CD14-positive monocyte (primary cell): Measurements from ENCODE around the gene ATOX1. TPM values are rescaled to one million over a fixed set of nuclear protein-coding genes. Genes with fewer than 3 reads are reported as not detected.
A peak's percentile ranks its signal among the peaks of the same experiment; 100 is the strongest.

Experiments
- DNase-seq, 3 donors: peaks; one replicate each; pipeline ENCODE4 v3.0.0-alpha.2; 2011 to 2022
- H2AFZ ChIP-seq: 2 replicates; pipeline ENCODE4 v1.6.0; 2012; ENCODE audit warnings: mild to moderate bottlenecking, low read depth, low read length, inconsistent platforms; ENCODE audit not compliant: insufficient read depth, poor library complexity, severe bottlenecking
- H3K27ac ChIP-seq, 2 donors: 1 replicate in 1 of 2; 2 replicates in 1 of 2; pipeline ENCODE4 v1.5.1; 2012 to 2013; ENCODE audit warnings: low read length in 2 of 2, control low read depth in 1 of 2, inconsistent platforms in 1 of 2, low read depth in 1 of 2, mild to moderate bottlenecking in 1 of 2
- H3K27me3 ChIP-seq, 2 donors: one replicate each; pipeline versions ENCODE4 v1.6.0 to v1.6.1; 2011 to 2013; ENCODE audit warnings: low read length in 2 of 2; ENCODE audit not compliant: control insufficient read depth in 2 of 2, insufficient read depth in 2 of 2
- H3K36me3 ChIP-seq, 2 donors: replicated peaks in 1 of 2; 1 replicate in 1 of 2; 2 replicates in 1 of 2; pipeline versions ENCODE4 v1.5.1 to v1.6.1; 2012 to 2013; ENCODE audit warnings: low read length in 2 of 2, control low read depth in 1 of 2, inconsistent platforms in 1 of 2, mild to moderate bottlenecking in 1 of 2; ENCODE audit not compliant: insufficient read depth in 2 of 2, control insufficient read depth in 1 of 2
- H3K4me1 ChIP-seq, 2 donors: 1 replicate in 1 of 2; 2 replicates in 1 of 2; pipeline versions ENCODE4 v1.5.1 to v1.6.1; 2012 to 2013; ENCODE audit warnings: low read length in 2 of 2, control low read depth in 1 of 2, inconsistent platforms in 1 of 2, mild to moderate bottlenecking in 1 of 2, moderate library complexity in 1 of 2; ENCODE audit not compliant: insufficient read depth in 2 of 2, control insufficient read depth in 1 of 2
- H3K4me2 ChIP-seq: replicated peaks from 2 replicates; pipeline ENCODE3; 2012; ENCODE audit warnings: low read length, moderate library complexity, mild to moderate bottlenecking; ENCODE audit not compliant: poor library complexity, severe bottlenecking; ENCODE audit errors: extremely low read depth
- H3K4me3 ChIP-seq, 3 experiments: fragments of 200-600 bp in 1 of 3; sonication (generic) in 1 of 3; replicated peaks in 1 of 3; 1 replicate in 2 of 3; 2 replicates in 1 of 3; pipeline ENCODE4 v1.5.1; 2011 to 2013; ENCODE audit warnings: low read length in 3 of 3, mild to moderate bottlenecking in 3 of 3, control low read depth in 2 of 3, low read depth in 2 of 3, inconsistent platforms in 1 of 3, moderate library complexity in 1 of 3
- H3K79me2 ChIP-seq: 2 replicates; pipeline ENCODE4 v1.6.0; 2012; ENCODE audit warnings: mild to moderate bottlenecking, control low read depth, inconsistent platforms, low read length, moderate library complexity; ENCODE audit not compliant: insufficient read depth
- H3K9ac ChIP-seq: 2 replicates; pipeline ENCODE4 v1.6.0; 2017; ENCODE audit warnings: low read length, mild to moderate bottlenecking; ENCODE audit not compliant: insufficient read depth, poor library complexity, severe bottlenecking
- H3K9me3 ChIP-seq, 2 donors: replicated peaks in 1 of 2; 1 replicate in 1 of 2; 2 replicates in 1 of 2; pipeline versions ENCODE4 v1.5.1 to v1.6.1; 2012 to 2013; ENCODE audit warnings: low read length in 2 of 2, control low read depth in 1 of 2; ENCODE audit not compliant: control insufficient read depth in 1 of 2, insufficient read depth in 1 of 2
- H4K20me1 ChIP-seq: 2 replicates; pipeline ENCODE4 v1.6.0; 2012; ENCODE audit warnings: mild to moderate bottlenecking, low read length, control low read depth, moderate library complexity; ENCODE audit not compliant: insufficient read depth
- H3K27ac Mint-ChIP-seq, 7 donors: one replicate each; pipeline ENCODE4 v1.8.0; 2020; ENCODE audit warnings: mild to moderate bottlenecking in 7 of 7, mixed read lengths in 7 of 7, moderate library complexity in 6 of 7, inconsistent platforms in 2 of 7
- H3K27me3 Mint-ChIP-seq, 3 donors: one replicate each; pipeline ENCODE4 v1.8.0; 2021 to 2022; ENCODE audit warnings: low read depth in 3 of 3, mild to moderate bottlenecking in 3 of 3, mixed read lengths in 3 of 3, moderate library complexity in 3 of 3, inconsistent platforms in 1 of 3
- H3K36me3 Mint-ChIP-seq, 2 donors: one replicate each; pipeline ENCODE4 v1.8.0; 2020; ENCODE audit warnings: mixed read lengths in 2 of 2, inconsistent platforms in 1 of 2, mild to moderate bottlenecking in 1 of 2
- H3K4me1 Mint-ChIP-seq: one replicate; pipeline ENCODE4 v1.8.0; 2020; ENCODE audit warnings: mild to moderate bottlenecking, mixed read lengths
- H3K4me3 Mint-ChIP-seq, 2 donors: one replicate each; pipeline ENCODE4 v1.8.0; 2020; ENCODE audit warnings: mild to moderate bottlenecking in 2 of 2, mixed read lengths in 2 of 2, moderate library complexity in 1 of 2
- H3K9me3 Mint-ChIP-seq, 7 donors: one replicate each; pipeline ENCODE4 v1.8.0; 2020 to 2022; ENCODE audit warnings: mixed read lengths in 7 of 7, mild to moderate bottlenecking in 6 of 7, moderate library complexity in 6 of 7, inconsistent platforms in 2 of 7
- WGBS: methylation state at CpG from one replicate; pipeline ENCODE4 v1.1.5; 2013; ENCODE audit warnings: missing lambda C conversion rate; ENCODE audit not compliant: insufficient coverage; 5-methylcytosine and 5-hydroxymethylcytosine counted together
- intact Hi-C, 2 donors: fragments of 100-400 bp; cut with micrococcal nuclease; formaldehyde crosslinking; loops; one replicate each; pipeline versions ENCODE4 v1.15.0 to v1.15.1; 2023
- polyA plus RNA-seq, 3 donors: library from polyadenylated mRNA; depleted of rRNA in 1 of 3; unstranded in 2 of 3; stranded (reverse) in 1 of 3; fragments of 300-500 nt in 2 of 3; fragments of >200 nt in 1 of 3; fragmentation: Illumina TruSeq in 2 of 3; gene quantifications; 1 replicate in 2 of 3; 2 replicates in 1 of 3; pipeline ENCODE4 v1.2.3, GENCODE V29; 2012 to 2021
- TF ChIP-seq, protein P1 (sequence below): fragments of 200-600 bp; IDR thresholded peaks from one replicate; pipeline ENCODE4 v1.8.0; 2022; ENCODE audit warnings: antibody characterized with exemption, mild to moderate bottlenecking

ATOX1 gene
- polyA plus RNA-seq, 3 donors: 89.9 to 149 (median 148) TPM

DNA sequence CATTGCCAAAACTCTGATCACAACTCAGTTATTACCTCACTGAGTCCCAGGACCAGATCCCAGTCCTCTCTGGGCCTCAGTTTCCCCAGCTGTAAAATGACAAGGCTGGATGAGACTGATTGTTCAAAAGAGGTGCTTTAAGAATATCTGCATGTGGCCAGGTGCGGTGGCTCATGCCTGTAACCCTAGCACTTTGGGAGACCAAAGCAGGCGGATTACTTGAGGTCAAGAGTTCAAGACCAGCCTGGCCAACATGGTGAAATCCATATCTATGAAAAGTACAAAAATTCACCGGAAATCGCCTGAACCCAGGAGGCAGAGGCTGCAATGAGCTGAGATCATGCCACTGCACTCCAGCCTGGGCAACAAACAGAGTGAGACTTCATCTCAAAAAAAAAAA lies 8.3 kb downstream of the ATOX1 start:
- Histone ChIP-seq H3K4me3 (no peak overlapping the region), H3K27ac (peak overlapping the region; percentile 60 to 77), H3K79me2 (peaks cover 66% of the 10 kb centered on the region), H3K27me3 (no peaks in the 10 kb centered on the region), H2AFZ (no peak overlapping the region), H4K20me1 (no peaks in the 10 kb centered on the region), H3K9me3 (no peaks in the 10 kb centered on the region), H3K9ac (no peak overlapping the region), H3K4me2 (peak overlapping the region; percentile 19), H3K4me1 (peaks cover 42 to 48% of the 10 kb centered on the region in 2 donors), H3K36me3 (peaks cover 12 to 38% of the 10 kb centered on the region in 2 donors)
- no peak overlapping the region for H3K4me3 Mint-ChIP-seq
- H3K9me3 Mint-ChIP-seq: no peaks in the 10 kb centered on the region
- TF ChIP-seq, protein P1, sequence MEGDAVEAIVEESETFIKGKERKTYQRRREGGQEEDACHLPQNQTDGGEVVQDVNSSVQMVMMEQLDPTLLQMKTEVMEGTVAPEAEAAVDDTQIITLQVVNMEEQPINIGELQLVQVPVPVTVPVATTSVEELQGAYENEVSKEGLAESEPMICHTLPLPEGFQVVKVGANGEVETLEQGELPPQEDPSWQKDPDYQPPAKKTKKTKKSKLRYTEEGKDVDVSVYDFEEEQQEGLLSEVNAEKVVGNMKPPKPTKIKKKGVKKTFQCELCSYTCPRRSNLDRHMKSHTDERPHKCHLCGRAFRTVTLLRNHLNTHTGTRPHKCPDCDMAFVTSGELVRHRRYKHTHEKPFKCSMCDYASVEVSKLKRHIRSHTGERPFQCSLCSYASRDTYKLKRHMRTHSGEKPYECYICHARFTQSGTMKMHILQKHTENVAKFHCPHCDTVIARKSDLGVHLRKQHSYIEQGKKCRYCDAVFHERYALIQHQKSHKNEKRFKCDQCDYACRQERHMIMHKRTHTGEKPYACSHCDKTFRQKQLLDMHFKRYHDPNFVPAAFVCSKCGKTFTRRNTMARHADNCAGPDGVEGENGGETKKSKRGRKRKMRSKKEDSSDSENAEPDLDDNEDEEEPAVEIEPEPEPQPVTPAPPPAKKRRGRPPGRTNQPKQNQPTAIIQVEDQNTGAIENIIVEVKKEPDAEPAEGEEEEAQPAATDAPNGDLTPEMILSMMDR: no peak
- peaks cover 22 to 59% of the 10 kb centered on the region in 2 donors for H3K36me3 Mint-ChIP-seq
- H3K27ac Mint-ChIP-seq: peak overlapping the region; percentile 77 to 92 (median 84)
- H3K4me1 Mint-ChIP-seq: peaks cover 54% of the 10 kb centered on the region
- no peaks in the 10 kb centered on the region for H3K27me3 Mint-ChIP-seq
- 96% methylated on average over 4 of the region's 4 CpGs for WGBS
- DNase-seq: no peak
- intact Hi-C loops: no loop called here

- 28% methylated on average over 5 of the region's 7 CpGs for WGBS
- H3K4me1 ChIP-seq: peaks cover 34 to 44% of the 10 kb centered on the region in 2 donors
- no peaks in the 10 kb centered on the region for H3K27me3 ChIP-seq
- no peaks in the 10 kb centered on the region for H3K9me3 ChIP-seq
- Mint-ChIP-seq H3K4me3 (peak overlapping the region; percentile 37 to 71), H3K4me1 (peaks cover 49% of the 10 kb centered on the region), H3K27ac (peak overlapping the region; percentile 93 to 97 (median 94)), H3K9me3 (no peaks in the 10 kb centered on the region), H3K27me3 (peaks cover 0 to 1% (median 0%) of the 10 kb centered on the region in 3 donors), H3K36me3 (peaks cover 36 to 76% of the 10 kb centered on the region in 2 donors)
- peak; percentile 90 to 94 (median 92) for DNase-seq
- peak overlapping the region in 1 of 3 experiments; percentile 22 for H3K4me3 ChIP-seq
- H3K9ac ChIP-seq: peak overlapping the region; percentile 41
- TF ChIP-seq, protein P1: no peak
- H3K4me2 ChIP-seq: peak overlapping the region; percentile 23
- peaks cover 18 to 45% of the 10 kb centered on the region in 2 donors for H3K36me3 ChIP-seq
- intact Hi-C loops: no loop called here
- peaks cover 3% of the 10 kb centered on the region for H4K20me1 ChIP-seq
- peak overlapping the region; percentile 62 to 94 for H3K27ac ChIP-seq
- H2AFZ ChIP-seq: no peak overlapping the region
- peaks cover 24% of the 10 kb centered on the region for H3K79me2 ChIP-seq
Measured at GRCh38 chr5:151745071-151745705, 13.2 kb downstream of the ATOX1 start.
